ENCODE data around the gene ELP2. TPM values are rescaled to one million over a fixed set of nuclear protein-coding genes. Genes with fewer than 3 reads are reported as not detected.
A peak's percentile ranks its signal among the peaks of the same experiment; 100 is the strongest.
"Not testable (repeated sequence)": the region's sequence is repeated elsewhere in the genome, so short reads cannot be mapped to it uniquely, and the experiment has no call there.

Gene ELP2
- total RNA-seq, 1 donor from 2014 or later, result 84.2 TPM

- DNase-seq (ENCODE audit: low read depth), result peak; percentile 72
Measured at GRCh38 chr18:36158266-36158867, 28.7 kb downstream of the ELP2 start.

DNA sequence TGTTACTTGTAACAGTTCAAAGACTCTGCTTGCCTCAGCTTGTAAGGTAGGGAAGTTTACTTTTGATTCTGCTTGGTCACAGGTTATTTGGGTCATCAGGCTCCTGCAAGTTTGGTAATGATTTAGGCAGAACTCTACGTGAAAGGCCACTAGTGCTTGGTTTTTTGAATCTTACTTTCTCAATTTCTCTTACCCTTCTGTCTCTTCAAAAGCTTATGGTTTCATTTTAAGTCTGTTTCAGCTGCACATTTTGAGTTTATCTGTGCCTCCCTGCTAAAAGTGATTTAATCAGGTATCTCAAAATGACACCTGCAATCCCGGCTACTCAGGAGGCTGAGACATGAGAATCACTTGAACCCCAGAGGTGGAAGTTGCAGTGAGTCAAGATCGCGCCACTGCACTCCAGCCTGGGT is 31.3 kb downstream of the ELP2 start:
- DNase-seq (ENCODE audit: low read depth), result no peak

- no peak for DNase-seq (ENCODE audit: low read depth)
Measured at GRCh38 chr18:36162981-36163380, 33.3 kb downstream of the ELP2 start.

GRCh38 chr18:36167692-36168218 is 38.1 kb downstream of the ELP2 start:
- DNase-seq (ENCODE audit: low read depth), result no peak

GRCh38 chr18:36168296-36168695 is 38.6 kb downstream of the ELP2 start:
- not testable (repeated sequence) for DNase-seq (ENCODE audit: low read depth)

- DNase-seq (ENCODE audit: low read depth), result no peak
Measured at GRCh38 chr18:36169938-36170337, 40.2 kb downstream of the ELP2 start.

DNA sequence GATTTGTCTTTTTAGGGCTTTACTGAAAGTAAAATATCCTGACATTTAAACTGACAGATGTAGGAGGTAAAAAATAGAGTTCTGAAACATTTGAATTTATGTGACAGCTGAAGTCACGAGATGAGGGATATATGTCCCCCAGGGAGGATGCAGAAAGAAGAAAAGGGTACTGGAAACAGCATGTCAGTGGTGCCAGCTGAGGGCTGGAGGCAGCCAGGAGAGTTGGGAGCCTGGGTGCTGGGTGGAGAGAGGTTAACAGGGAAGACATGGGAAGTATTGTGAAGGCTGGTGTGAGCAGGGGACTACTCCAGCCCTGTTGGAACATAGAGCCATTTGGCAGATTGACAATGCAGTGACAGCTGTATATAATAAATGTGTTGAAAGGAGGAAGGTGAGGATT is 45.8 kb downstream of the ELP2 start:
- no peak for DNase-seq (ENCODE audit: low read depth)

- no peak for DNase-seq (ENCODE audit: low read depth)
Measured at GRCh38 chr18:36176177-36176584, 46.5 kb downstream of the ELP2 start.

GRCh38 chr18:36176711-36177110 is 47.0 kb downstream of the ELP2 start:
- no peak for DNase-seq (ENCODE audit: low read depth)

DNA sequence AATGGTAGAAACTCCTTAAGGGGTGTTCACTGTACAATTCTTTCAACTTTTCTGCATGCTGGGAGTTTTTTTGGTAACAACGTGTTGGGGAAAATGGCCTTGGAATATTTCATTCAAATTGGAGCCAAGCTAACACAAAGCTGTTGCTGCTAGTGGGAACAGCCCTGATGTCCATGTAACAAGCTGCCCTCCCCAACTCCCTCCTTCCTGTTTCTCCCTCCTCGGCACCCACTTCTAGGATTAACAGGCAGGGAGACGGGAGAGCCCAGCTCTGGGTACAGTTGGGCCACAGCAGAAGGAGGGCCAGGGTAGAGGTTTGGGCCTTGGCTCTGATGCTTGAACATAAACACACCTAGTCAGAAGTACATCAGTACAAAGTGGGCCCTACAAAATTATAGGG is 48.2 kb downstream of the ELP2 start:
- DNase-seq (ENCODE audit: low read depth), result no peak

- DNase-seq (ENCODE audit: low read depth), result peak; percentile 51
Measured at GRCh38 chr18:36179562-36180355, 50.1 kb downstream of the ELP2 start.

DNA sequence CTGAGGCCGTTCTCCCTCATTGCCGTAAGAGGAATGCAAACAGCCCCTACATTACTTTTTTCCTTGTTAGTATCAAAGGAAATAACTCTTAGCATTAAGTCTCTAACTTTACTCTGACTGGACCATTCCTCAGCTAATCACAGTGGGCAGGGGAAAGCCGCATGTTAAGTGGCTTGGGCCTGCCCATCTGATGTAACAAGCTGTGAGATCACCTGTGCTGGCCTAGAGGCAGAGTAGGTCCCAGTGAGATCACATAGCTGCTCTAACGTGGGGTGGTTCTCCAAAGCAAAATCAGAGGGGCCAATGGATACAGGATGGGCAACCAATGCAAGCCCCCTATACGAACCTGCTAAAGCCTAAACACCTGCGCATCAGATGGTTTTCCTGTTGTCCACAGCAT is 51.7 kb downstream of the ELP2 start:
- DNase-seq (ENCODE audit: low read depth), result no peak

DNA sequence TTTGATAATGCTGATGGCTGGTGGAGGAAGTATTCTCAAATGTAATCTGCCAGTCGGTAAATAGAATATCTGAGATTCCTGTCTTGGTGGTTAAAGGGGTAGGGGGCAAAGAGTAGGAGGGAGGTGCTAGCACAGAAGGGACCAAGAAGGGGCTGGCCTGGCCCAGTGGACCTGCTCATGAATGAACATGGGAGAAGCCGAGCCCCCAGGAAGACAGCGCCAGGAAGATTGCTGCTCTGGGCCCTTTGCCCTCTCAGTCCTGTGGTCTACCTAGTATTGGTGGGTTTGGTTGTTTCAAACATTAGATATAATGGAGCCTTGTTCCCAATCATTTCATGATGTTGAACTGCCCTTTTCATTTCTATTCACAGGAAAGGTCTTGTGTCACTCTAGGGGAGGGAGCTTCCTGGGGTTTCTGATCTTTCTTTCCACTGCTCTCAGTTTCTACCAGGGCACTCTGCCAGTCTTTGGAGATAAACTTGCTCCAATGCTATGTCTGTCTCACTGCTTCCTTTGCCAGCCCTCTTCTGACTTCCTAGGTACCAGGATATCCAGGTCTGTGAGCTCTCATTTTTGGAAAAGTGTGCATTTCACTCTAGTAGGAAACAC is 52.3 kb downstream of the ELP2 start:
- DNase-seq (ENCODE audit: low read depth), result no peak

DNA sequence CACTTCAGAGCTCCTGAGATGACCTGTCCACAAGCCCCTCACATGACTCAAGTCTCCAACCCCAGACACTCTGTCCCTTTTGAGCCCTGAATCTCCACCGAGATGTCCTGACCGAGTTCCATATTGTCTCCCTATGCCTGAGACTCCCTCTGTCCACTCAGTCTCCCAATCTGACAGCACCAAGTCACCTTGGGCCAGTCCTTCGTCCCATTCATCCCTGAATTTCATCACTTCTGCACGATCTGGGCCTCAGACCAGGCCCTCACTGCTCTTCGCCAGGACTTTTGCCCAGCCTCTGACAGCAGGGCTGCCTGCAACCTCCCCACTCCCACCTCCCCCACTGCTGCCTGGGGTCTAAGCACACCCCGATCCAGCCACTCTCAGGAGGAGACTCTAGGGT is 53.3 kb downstream of the ELP2 start:
- no peak for DNase-seq (ENCODE audit: low read depth)

DNA sequence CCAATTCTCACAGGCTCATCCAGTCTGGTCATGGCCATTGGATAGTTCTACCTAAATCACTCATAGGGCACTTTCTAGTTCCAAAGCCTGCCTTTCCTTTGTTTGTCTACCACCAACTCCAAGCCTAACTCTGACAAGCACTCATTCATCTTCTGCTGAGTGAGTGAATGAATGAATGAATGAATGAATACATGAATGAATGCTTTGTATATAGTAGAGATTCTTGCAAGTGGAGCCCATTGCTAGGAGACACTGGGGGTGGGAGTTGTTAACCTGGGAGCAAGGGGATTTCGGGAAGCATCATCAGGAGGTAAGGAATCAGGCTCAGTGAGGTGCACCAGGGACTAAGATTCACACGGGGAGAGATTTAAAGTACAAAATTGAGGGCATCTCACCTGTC is 54.3 kb downstream of the ELP2 start:
- DNase-seq (ENCODE audit: low read depth), result no peak

DNA sequence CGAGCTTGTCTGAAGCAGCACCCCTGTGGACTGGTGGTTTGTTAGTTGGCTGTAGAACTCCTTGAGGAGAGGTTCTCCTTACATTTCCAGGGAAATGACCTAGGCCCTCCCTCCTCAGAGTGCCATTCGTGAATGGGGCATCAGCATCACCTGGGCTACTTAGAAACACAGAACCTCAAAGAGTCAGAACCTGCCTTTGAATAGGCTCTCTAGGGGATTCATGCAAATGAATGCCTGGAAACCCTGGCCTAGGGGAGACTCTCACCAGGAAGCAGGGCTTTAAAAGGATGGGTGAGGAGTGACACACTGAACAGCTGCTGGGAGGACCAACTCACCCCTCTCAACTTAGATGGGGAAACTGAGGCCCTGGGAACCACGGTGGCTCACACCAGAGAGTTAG is 55.5 kb downstream of the ELP2 start:
- DNase-seq (ENCODE audit: low read depth), result no peak

- no peak for DNase-seq (ENCODE audit: low read depth)
Measured at GRCh38 chr18:36185901-36186460, 56.3 kb downstream of the ELP2 start.

DNA sequence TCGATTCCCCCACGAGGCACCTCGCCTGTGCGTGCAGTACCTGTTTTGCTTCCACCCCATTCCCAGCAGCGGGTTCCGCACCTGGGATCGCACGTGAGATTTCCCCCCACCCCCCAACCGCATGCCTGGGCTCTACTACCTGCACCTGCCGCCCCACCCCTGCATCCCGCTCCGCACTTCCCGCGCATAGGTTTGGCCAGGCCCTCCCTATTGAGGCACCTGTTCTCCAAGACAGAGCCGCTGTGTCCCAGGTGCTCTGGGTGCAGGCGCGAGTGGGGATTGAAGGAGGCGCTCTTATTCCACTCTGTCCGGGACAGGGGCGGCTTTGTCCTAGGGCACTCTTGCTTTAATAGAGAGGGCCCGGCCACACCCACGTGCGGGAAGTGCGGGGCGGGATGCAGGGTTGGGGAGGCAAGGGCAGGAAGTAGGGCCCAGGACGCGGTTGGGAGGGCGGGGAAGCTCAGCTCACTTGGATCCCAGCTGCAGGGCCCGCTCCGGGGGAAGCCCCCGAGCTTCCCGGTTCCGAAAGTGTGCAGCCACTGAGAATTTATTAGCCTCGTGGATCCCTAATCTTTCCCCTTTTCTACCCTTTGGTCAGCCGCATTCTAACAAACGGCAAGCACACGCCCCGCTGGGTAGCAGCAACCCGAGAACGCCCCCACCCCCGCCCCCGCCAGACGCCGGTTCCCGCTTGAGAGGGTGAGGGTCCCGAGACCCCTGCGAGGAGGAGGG is 56.9 kb downstream of the ELP2 start:
- DNase-seq (ENCODE audit: low read depth), result no peak

GRCh38 chr18:36187193-36187825 is 57.6 kb downstream of the ELP2 start, which contains the start of gene MOCOS:
TSS of gene MOCOS (plus strand) at chr18:36187497. CDS start at chr18:36187540, 43 bp downstream.
- peak; percentile 31 for DNase-seq (ENCODE audit: low read depth)

DNA sequence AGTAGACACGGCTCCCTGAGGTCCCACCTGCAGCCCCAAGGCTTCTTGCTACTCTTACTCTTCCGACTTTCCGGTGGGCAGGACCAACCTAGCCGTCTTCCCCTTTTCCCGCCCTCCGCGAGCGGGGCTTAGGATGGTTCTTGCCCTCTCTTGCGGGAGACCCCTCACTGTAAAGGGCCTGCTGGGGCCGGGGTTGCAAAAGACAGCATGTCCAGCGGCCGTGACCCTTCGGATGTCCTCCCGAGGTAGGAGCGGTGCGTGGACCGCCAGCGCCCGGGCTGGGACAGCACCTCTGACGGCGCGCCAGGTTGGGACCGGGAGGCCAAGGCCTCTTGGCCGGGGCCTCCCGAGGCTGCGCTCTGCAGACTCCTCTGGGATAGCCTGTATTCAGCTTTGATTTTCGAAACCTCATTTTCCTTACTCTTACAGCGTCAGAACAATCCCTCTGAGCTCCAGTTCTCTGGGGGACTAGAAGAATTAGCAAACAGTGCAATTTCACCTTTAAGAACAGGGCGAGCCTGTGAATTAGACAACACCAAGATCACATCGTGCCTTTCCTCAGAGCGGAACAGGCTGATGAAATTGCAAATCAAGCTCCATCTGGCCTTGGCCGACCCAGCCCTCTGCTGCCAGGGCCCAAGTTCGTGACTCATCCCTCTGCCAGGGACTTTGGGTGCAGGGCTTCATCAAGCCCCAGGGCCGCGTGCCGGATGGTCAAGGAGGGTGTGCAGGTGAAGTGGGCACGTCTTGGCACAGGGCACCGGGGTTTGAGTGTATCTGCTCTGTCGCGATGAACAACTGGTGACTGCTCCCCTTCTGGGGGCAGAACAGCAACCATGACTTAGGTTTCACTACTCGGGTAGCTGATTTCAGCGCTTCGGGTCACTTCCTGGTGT is 58.4 kb downstream of the ELP2 start:
- DNase-seq (ENCODE audit: low read depth), result peak; percentile 48
